OCI-LY3 (cell line): ENCODE results near the gene PFKFB3.

ENCODE experiments used
- EZH2phosphoT487 ChIP-seq: fragments of 200-600 bp; shearing (Covaris generic); IDR thresholded peaks from 2 replicates; pipeline ENCODE4 v1.6.1; 2018; ENCODE audit warnings: antibody characterized with exemption, mixed run types, low read depth
- TF ChIP-seq, protein P1 (sequence below): fragments of 200-600, 300-600 bp; sonication (generic); IDR thresholded peaks from 2 replicates; pipeline ENCODE4 v1.5.1; 2014; ENCODE audit warnings: antibody characterized with exemption, low read length, low read depth

DNA sequence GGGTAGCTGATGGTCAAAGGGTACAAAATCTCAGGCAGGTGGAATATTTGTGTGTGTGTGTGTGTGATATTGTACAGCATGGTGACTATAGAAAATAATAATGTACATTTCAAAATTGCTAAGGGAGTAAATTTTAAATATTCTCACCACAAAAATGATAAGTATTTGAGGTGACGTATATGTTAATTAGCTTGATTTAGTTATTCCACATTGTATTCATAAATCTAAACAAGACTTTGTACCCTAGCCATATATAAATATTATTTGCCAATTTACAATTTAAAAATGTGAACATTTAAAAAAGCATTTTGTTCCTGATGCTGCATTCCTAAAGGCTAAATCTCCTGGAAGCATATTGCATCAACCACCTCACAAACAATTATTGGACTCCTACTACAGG is 47.0 kb downstream of the PFKFB3 start:
- TF ChIP-seq, protein P1, sequence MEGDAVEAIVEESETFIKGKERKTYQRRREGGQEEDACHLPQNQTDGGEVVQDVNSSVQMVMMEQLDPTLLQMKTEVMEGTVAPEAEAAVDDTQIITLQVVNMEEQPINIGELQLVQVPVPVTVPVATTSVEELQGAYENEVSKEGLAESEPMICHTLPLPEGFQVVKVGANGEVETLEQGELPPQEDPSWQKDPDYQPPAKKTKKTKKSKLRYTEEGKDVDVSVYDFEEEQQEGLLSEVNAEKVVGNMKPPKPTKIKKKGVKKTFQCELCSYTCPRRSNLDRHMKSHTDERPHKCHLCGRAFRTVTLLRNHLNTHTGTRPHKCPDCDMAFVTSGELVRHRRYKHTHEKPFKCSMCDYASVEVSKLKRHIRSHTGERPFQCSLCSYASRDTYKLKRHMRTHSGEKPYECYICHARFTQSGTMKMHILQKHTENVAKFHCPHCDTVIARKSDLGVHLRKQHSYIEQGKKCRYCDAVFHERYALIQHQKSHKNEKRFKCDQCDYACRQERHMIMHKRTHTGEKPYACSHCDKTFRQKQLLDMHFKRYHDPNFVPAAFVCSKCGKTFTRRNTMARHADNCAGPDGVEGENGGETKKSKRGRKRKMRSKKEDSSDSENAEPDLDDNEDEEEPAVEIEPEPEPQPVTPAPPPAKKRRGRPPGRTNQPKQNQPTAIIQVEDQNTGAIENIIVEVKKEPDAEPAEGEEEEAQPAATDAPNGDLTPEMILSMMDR: no peak
- TF ChIP-seq EZH2phosphoT487: no peak
